Measurements from ENCODE around the gene RBM19.

The RBM19 gene

DNA sequence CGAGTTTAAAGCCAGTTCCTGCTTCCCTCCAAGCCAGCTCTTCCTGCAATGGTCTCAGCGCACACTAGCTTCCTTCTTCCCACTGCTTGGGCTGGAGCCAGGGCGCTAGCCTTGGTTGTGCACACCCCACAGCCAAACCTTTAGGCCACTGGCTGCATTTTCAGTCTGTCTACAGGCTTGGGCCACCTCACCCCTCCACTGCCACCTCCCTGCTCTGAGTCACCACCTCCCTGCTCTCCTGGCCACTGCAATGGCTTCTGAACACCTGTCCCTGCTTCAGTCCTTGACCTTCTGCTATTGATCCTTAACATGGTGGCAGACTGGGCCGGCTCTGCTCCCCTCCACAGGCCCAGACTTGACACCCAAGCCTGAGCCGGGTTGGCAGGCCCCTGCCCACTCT, 151.1 kb downstream of the RBM19 start:
- TF ChIP-seq TAF1 (IDR thresholded peaks at IDR 0.05; ENCODE audit: borderline replicate concordance, insufficient read depth, low read length) (no peak), FOXP2 (optimal IDR thresholded peaks at IDR 0.05; ENCODE audit: borderline replicate concordance, extremely low read depth, extremely low read length, insufficient read depth) (no peak), SIN3A (IDR thresholded peaks at IDR 0.05; ENCODE audit: borderline replicate concordance, insufficient read depth, low read length) (no peak), POLR2AphosphoS5 (IDR thresholded peaks at IDR 0.05; ENCODE audit: low read depth, low read length) (no peak)
- TF ChIP-seq, protein P1, sequence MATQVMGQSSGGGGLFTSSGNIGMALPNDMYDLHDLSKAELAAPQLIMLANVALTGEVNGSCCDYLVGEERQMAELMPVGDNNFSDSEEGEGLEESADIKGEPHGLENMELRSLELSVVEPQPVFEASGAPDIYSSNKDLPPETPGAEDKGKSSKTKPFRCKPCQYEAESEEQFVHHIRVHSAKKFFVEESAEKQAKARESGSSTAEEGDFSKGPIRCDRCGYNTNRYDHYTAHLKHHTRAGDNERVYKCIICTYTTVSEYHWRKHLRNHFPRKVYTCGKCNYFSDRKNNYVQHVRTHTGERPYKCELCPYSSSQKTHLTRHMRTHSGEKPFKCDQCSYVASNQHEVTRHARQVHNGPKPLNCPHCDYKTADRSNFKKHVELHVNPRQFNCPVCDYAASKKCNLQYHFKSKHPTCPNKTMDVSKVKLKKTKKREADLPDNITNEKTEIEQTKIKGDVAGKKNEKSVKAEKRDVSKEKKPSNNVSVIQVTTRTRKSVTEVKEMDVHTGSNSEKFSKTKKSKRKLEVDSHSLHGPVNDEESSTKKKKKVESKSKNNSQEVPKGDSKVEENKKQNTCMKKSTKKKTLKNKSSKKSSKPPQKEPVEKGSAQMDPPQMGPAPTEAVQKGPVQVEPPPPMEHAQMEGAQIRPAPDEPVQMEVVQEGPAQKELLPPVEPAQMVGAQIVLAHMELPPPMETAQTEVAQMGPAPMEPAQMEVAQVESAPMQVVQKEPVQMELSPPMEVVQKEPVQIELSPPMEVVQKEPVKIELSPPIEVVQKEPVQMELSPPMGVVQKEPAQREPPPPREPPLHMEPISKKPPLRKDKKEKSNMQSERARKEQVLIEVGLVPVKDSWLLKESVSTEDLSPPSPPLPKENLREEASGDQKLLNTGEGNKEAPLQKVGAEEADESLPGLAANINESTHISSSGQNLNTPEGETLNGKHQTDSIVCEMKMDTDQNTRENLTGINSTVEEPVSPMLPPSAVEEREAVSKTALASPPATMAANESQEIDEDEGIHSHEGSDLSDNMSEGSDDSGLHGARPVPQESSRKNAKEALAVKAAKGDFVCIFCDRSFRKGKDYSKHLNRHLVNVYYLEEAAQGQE (IDR thresholded peaks at IDR 0.05; ENCODE audit: insufficient read depth in 1 of 2, low read depth in 2 of 2, low read length in 2 of 2) = no peak

DNA sequence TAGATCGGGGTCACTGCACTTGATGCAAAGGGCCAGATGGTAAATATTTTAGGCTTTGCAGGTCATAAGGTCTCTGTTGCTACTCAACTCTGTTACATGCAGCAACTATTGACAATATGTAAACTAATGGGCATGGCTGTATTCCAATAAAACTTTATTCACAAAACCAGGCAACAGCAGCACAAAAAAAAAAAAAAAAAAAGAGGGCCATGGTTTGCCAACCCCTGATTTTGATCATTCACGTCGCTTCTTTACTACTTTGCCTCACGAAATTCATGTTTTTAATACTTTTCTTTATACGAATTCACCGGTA, 152.9 kb downstream of the RBM19 start:
- no peak for TF ChIP-seq SIN3A (IDR thresholded peaks at IDR 0.05; ENCODE audit: borderline replicate concordance, insufficient read depth, low read length)

DNA sequence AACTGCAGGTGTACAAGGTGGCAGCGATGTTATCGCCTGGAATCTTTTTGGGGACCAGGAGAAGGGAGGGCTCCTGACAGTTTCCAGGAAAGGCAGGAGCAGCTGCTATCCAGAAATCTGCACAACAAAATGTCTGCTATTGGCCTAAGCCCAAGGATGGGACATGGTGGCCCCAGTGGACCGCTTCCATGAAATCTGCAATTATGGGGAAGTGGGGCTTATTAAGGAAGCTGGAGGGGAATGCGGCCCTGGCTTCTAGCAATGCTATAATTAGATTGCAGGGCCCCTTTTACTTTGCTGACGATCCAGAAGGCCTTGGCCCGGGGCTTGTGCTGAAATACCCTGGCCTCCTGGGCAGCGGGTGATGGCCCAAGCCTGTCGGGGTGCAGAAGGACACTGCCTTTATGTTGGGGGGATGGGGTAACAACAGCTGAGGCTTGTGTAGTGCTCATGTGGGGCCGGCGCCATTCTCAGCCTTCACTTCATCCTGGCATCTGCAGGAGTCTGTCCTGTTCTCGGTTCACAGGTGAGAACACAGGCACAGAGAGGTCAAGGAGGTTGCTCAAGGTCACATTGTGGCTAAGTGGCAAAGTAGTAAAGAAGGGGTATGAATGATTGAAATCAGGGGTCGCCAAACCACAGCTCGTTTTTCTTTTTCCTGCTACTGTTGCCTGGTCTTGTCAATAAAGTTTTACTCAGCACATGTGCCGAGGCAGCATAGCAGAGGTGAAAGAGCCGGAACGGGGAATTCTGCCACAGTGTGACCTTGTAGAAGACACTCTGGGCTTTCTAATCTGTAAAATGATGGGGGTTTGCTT, 153.5 kb downstream of the RBM19 start:
- TF ChIP-seq POLR2AphosphoS5 (IDR thresholded peaks at IDR 0.05; ENCODE audit: low read depth, low read length) (no peak), FOXP2 (optimal IDR thresholded peaks at IDR 0.05; ENCODE audit: borderline replicate concordance, extremely low read depth, extremely low read length, insufficient read depth) (no peak), TAF1 (IDR thresholded peaks at IDR 0.05; ENCODE audit: borderline replicate concordance, insufficient read depth, low read length) (no peak), SIN3A (IDR thresholded peaks at IDR 0.05; ENCODE audit: borderline replicate concordance, insufficient read depth, low read length) (no peak)
- TF ChIP-seq, protein P1 (IDR thresholded peaks at IDR 0.05; ENCODE audit: insufficient read depth in 1 of 2, low read depth in 2 of 2, low read length in 2 of 2) = no peak

DNA sequence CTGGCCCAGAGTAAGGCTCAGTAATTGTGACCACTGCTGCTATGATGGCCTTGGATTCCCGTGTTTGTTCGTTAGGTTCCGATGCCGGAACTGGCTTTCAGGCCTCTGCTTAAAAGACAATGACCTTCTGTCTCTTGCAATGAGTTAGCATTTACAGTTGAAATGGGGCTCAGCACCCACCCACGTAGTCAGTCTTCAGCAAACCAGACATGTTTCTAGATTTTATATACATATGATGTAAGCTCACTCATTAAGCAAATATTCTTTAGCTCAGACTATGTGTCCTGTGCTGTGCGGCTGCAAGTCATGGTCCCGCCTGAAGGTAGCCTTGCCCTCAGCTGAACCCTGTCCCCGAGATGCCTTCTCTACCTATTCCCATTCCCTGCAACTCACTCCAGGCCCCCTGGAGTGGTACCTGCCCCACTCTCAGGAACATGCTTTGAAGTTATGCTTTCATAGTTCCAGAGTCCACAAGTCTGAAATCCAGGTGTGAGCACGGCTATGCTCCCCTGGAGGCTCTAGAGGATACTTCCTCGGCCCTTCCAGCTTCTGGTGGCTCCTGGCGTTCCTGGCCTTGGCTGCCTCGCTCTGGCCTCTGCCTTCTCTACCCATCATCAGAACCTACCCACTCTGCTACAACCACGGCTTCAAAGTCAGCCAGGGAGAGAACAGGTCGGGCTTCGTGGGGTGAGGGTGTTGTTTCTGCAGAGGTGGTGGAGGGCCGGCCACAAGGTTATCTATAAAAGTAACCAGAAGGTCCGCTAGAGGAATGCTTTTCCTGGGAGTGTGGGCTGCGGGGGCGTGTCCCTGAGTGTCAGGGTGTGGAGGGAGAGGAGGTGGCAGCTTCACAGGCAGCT, 157.8 kb downstream of the RBM19 start:
- TF ChIP-seq POLR2AphosphoS5 (IDR thresholded peaks at IDR 0.05; ENCODE audit: low read depth, low read length) (no peak), TAF1 (IDR thresholded peaks at IDR 0.05; ENCODE audit: borderline replicate concordance, insufficient read depth, low read length) (no peak), SIN3A (IDR thresholded peaks at IDR 0.05; ENCODE audit: borderline replicate concordance, insufficient read depth, low read length) (no peak), FOXP2 (optimal IDR thresholded peaks at IDR 0.05; ENCODE audit: borderline replicate concordance, extremely low read depth, extremely low read length, insufficient read depth) (no peak)
- TF ChIP-seq, protein P1 (IDR thresholded peaks at IDR 0.05; ENCODE audit: insufficient read depth in 1 of 2, low read depth in 2 of 2, low read length in 2 of 2) = no peak

DNA sequence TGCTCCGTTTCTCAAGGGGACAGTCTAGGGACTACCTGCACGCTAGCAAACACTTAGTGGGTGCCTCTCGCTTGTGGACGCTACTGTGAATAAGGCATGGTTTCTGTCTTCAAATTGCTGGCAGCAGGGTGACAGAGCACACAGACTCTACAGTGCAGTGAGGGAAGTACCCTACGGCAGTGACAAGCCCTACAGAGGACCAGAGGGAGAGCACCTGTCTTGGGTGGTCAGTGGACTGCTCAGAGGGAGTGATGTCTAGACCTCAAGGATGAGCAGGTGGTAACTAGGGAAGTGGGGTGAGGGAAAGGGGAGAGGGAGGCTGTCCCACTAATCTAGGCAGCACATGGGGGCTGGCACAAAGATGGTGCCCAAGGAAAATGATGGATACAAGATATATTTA, 160.5 kb downstream of the RBM19 start:
- no peak for TF ChIP-seq POLR2AphosphoS5 (IDR thresholded peaks at IDR 0.05; ENCODE audit: low read depth, low read length)
- no peak for TF ChIP-seq FOXP2 (optimal IDR thresholded peaks at IDR 0.05; ENCODE audit: borderline replicate concordance, extremely low read depth, extremely low read length, insufficient read depth)
- no peak for TF ChIP-seq SIN3A (IDR thresholded peaks at IDR 0.05; ENCODE audit: borderline replicate concordance, insufficient read depth, low read length)
- TF ChIP-seq TAF1 (IDR thresholded peaks at IDR 0.05; ENCODE audit: borderline replicate concordance, insufficient read depth, low read length) = no peak
- TF ChIP-seq, protein P1 (IDR thresholded peaks at IDR 0.05; ENCODE audit: insufficient read depth in 1 of 2, low read depth in 2 of 2, low read length in 2 of 2) = no peak

Data from PFSK-1 (cell line).